HG03521 (cell line): Measurements from ENCODE around the gene ENO2.

Experiments used
- ATAC-seq: cut with Tn5 transposase; IDR thresholded peaks from one replicate; pipeline ENCODE4 v1.9.1; 2021; ENCODE audit warnings: mild to moderate bottlenecking, moderate library complexity; ENCODE audit not compliant: unreplicated experiment

Gene ENO2

DNA sequence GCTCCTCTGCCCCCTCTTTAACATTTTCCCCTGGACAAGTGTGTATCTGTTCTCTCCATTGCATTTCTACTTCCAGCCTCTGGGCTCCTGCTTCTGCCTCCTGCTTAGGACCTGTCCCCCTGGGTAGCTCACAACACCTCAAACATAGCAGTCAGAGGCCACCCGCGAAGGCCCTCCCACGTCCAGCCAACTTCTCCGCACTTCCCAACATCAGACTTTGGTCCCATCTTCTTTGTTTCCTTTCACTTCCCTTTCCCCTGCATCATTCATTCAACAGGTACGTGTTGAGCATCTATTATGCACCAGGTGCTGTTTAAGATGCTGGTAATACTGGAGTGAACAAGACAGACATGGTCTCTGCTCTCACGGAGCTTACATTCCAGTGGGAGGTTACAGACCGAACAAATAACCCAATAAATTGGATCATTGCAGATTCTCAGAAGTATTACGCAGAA lies 32.6 kb downstream of the ENO2 start:
- ATAC-seq = no peak

DNA sequence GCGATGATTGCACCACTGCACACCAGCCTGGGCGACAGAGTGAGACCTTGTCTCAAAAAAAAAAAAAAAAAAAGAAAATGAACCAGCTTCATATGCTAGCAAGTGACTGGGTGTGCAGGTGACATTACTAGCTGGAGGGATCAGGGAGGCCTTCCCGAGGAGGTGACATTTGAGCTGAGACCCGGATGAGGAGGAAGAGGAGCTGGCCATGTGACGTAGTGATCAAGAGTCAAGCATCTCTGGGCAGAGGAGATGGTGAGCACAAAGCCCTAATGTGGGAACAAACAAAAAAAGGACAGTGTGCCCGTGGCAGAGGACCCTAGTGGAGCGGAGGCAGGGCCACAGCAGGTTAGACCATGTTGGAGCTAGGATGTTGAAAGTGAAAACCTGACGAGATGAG lies 33.2 kb downstream of the ENO2 start:
- no peak for ATAC-seq

DNA sequence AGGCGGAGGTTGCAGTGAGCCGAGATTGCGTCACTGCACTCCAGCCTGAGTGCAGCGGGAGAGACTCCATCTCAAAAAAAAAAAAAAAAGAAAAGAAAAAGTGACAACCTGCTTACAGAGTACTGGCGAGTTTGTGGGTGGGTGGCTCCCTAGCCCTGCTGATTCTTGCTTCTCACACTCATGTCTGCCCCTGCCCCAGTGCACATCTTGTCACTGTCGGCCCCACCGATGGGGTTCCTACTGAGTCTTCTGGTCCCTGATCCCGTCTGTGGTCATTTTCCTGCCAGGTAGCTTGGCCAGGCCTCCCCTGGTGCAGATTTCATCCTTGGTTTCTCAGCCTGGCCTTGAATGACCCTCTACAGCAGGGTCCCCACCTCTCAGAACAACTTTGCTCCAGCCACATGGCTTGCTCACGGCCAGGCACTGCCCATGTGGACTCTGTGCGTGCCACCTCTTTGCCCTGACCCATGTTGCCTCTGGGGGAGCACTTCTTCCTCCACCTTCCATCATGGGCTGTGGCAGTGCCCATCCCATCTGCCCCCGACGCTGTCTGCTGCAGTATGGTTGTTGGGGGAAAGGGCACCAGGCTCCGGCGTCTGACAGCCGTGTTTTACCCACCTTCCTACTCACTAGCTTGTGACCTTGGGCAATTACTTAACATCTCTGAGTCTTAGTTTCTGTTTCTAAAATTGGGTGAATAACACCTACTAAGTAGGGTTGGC lies 34.7 kb downstream of the ENO2 start:
- ATAC-seq = no peak

DNA sequence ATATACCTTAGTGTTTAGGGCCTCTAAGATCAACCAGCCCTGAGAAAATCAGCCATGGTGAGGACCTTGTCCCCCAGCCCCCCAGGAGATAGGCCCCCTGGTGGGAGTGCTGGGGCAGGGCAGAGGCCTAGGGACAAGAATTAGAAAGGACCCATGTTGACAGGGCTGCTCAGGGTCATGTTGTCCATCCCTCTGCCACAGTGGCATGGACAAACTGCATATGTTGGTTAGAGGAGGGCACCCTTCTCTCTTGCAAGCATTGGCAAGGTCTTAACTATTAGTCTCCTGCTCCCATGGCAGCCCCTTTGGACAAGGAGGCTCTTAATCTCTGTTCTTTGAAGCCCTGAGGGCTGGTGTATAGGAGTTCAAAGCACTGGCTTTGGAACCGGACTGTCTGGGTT lies 36.0 kb downstream of the ENO2 start:
- no peak for ATAC-seq

DNA sequence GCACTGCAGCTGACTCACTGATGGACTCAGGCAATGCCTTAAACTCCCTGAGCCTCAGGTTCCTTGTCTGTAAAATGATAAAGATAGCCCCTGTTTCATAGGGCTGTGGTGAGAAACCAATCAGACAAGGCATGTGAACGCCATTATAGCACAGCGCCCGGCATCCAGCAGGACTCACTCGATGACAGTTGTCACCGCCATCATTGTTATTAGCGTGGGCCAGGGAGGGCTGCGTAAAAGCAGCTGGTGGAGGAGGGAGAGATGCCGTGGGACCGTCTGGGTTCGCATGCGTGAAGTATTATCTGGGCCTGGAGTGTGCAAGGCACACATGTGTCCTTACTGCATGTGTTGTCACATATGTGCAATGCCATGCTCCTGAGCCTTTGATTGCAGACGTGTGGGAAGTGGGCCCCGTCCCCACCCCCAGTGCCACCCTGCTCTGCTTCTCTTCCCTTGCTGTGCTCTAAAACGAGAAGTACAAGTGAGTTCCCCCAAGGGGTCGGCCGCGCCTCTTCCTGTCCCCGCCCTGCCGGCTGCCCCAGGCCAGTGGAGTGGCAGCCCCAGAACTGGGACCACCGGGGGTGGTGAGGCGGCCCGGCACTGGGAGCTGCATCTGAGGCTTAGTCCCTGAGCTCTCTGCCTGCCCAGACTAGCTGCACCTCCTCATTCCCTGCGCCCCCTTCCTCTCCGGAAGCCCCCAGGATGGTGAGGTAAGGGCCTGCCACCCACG lies 36.6 kb downstream of the ENO2 start, which contains the start of gene PTPN6:
Gene PTPN6, plus strand, starts transcription at position 546 of the 730 bp plus-strand sequence. Its CDS starts 157 bp downstream, at position 703.
- ATAC-seq = no peak

DNA sequence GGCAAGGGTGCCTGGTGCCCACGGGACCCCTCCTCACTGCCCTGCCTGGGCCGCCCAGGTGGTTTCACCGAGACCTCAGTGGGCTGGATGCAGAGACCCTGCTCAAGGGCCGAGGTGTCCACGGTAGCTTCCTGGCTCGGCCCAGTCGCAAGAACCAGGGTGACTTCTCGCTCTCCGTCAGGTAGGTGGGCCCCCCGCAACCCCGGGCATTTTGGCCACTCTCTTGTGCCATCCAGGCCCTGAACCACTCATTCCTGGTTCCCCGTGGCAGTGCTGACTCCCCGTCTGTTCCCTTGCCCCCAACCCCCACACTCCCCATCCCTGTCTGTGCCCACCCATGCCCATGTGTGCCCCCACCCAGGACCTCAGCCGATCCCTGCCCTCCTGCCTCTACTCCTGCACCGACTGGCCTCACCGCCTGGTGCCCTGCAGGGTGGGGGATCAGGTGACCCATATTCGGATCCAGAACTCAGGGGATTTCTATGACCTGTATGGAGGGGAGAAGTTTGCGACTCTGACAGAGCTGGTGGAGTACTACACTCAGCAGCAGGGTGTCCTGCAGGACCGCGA lies 37.3 kb downstream of the ENO2 start:
- ATAC-seq = no peak

DNA sequence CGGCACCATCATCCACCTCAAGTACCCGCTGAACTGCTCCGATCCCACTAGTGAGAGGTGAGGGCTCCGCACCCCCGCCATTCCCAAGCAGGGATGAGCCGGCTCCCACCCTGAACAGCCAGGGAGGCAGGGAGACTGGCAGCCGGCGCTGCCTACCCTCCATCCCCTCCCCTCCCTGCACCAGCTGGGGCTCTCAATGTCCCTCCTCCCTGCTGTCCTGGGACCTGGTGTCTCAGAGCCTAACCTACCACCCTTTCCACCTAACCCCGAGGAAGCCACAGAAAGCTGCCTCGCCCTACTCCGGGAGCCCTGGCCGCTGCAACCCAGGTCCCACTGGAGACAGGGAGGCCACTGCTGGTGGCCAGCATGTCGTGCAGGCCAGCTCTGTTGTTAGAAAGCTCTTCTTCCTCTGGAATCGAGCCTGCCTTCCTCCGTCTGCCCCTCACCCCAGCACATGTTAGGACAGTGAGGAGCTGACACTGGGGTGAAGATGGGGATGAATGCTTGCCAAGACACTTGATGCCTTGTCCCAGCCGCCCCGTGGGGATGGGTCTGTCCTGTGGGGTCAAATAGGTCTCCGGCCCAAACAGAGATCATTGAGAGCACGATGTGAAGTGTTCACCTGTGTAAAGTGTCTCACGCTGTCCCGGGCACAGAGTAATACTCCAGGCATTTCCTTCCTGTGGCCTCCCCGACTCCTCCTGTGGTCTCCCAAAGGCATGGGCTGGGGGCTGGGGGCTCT lies 37.9 kb downstream of the ENO2 start:
- ATAC-seq = no peak

DNA sequence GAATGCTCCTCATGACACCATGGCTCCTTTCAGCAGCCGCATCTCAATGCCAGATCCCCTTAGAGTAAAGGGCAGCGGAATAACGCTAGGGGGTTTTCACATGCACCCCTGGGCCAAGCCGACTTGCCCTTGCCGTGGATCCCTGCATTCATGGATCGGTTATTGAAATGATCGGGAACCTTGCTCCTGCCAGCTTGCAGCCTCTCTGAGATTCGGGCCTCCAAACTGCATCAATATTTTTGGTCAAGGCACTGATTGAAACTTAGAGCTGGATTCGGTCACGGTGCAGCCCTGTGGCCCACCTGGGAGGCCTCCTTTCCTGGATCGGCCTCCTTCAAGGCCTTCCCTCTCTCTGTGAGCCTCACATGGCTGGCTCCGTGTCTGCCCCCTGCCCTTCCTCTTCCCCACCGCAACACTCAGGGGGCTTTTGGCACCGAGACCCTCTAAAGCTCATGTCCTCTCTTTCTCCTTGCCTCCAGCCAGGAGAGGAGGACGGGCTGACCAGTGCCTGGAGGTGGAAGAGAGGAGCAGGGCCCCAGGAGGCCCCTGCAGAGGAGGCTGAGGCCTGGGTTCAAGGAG lies 38.6 kb downstream of the ENO2 start:
- no peak for ATAC-seq

DNA sequence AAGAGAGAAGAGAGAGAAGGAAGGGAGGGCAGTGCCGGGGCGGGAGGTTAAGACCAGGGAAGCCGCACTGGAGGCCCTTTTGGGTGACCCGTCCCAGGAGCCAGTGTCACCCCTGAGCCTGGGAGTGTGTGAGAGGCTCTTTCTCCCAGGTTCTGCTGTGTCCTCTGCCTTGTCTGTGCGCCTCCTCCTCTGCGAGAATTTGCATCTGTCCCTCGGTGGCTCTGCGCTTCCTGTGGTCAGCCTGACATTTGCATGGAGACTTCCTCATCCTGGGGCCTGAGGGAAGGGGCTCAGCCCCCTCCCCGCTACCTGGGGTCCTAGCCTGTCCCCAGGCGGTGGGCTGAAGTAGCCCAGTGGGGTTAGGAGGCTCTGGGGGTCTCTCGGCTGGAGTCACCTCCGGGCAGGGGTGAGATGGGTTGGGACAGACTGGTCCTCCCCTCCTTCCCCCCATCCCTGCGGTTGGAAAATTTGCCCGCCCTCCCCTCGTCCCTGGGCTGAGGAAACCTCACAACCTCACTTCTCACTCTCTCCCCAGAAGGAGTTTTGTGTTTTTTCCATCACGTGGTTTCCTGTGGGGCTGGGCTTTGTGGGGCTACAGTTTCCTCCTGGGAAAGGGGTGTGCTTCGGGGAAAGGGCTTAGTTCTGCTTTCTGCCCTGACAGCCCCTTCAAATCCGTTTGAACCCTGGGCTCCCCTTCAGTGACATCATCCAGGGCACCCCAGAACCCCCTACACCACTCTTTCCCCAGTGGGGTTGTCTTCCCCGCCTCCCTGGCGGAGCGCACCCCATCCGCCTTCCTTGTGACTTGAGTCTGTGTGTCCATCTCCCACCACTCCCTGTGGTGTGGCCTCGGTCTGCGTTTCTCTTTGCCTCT lies 39.3 kb downstream of the ENO2 start:
- ATAC-seq = peak; percentile 46

DNA sequence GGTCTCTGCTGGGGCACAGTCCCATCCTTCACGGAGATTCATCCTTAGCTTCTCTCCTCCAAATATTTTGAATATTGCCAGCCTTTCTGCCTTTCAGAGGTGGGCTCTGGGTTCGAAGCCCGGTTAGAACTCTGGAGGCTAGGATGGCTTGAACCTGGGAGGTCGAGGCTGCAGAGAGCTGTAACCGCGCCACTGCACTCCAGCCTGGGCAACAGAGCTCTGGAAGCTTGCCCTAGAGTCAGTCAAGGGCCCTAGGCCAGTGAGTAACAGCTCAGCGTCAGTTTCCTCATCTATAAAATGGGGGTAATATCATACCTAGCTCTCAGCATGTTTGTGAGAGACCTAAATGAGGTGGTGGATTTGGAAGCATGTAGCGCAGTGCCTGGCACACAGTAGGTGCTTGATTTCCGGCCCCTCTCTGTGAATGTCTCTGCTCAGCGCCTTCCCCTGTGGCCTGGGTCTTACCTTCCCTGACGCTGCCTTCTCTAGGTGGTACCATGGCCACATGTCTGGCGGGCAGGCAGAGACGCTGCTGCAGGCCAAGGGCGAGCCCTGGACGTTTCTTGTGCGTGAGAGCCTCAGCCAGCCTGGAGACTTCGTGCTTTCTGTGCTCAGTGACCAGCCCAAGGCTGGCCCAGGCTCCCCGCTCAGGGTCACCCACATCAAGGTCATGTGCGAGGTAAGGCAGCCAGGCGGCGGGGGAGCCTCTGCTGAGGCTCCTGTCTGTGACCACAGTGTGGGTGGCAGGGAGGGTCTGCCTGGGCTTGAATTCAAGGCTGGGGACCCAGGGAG lies 40.1 kb downstream of the ENO2 start:
- ATAC-seq = no peak

DNA sequence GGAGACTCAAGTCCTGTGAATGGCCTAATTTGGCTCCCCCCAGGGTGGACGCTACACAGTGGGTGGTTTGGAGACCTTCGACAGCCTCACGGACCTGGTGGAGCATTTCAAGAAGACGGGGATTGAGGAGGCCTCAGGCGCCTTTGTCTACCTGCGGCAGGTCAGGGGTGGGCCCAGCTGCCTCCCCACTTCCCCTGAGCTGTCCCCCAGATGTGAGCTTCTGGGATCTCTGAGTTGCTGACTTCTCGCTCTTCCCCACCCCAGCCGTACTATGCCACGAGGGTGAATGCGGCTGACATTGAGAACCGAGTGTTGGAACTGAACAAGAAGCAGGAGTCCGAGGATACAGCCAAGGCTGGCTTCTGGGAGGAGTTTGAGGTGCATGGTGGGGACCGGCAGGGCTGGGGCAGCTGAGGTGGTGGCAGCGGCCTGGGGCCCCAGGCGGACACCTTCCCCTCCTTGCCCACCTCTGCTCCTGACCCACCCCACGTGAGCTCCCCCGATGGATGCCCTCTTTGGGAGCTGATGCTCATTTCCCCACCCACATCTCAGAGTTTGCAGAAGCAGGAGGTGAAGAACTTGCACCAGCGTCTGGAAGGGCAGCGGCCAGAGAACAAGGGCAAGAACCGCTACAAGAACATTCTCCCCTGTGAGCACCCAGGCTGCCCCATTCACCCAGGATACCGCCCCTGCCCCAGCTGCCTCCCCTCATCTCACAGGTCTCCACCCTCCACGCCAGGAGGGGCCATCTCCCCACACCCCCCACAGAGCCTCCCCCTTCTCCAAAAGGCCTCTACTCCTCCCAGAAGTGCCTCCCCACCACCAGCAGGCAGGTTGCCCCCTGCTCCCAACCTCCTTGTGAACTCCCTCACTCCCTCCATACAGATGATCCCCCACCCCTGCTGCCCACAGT lies 41.0 kb downstream of the ENO2 start:
- no peak for ATAC-seq

DNA sequence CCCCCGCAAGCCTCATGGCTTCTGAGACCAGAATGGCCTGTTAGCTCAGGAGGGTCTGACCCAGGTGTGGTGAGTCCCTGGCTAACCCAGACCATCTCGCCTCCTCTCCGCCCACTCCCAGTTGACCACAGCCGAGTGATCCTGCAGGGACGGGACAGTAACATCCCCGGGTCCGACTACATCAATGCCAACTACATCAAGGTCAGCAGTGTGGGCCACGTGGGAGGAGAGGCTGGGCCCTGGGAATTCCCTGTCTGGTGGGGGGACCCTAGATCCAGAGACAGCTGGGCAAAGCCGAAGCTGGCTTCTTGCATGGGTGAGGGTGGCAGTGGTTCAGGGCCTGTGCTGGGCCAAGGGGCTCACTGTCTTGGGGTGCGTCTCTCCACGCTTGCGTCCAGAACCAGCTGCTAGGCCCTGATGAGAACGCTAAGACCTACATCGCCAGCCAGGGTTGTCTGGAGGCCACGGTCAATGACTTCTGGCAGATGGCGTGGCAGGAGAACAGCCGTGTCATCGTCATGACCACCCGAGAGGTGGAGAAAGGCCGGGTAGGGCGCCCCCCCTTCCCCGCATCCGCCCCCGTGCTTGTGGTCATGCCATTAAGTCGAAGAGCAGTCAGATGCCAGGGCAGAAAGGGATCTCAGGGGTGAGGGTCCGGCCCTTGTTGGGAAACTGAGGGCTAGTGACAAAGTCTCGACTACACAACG lies 41.8 kb downstream of the ENO2 start:
- ATAC-seq = no peak

DNA sequence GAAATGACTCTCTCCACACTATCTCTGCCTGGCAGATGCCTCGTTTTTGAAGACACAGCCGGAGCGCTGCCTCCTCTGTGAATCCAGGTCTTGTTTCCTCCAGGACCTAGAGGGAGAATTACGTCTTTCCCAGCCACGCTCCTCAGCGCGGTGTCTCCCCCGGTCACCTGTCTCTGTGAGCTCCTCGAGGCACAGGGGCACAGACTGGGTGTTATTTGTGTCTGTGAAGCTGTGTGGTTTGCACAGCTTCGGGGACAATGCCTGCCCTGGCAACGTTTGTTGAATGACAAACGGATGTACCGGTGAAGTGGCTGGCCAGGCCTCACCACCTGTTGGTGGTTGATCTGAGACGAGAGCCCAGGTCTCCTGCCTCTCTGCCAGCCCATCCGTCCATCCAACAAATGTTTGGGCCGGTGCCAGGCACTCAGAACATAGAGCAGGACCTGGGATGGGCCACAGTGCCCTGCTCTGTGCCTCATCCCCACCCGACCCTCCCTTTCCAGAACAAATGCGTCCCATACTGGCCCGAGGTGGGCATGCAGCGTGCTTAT lies 42.8 kb downstream of the ENO2 start:
- no peak for ATAC-seq

DNA sequence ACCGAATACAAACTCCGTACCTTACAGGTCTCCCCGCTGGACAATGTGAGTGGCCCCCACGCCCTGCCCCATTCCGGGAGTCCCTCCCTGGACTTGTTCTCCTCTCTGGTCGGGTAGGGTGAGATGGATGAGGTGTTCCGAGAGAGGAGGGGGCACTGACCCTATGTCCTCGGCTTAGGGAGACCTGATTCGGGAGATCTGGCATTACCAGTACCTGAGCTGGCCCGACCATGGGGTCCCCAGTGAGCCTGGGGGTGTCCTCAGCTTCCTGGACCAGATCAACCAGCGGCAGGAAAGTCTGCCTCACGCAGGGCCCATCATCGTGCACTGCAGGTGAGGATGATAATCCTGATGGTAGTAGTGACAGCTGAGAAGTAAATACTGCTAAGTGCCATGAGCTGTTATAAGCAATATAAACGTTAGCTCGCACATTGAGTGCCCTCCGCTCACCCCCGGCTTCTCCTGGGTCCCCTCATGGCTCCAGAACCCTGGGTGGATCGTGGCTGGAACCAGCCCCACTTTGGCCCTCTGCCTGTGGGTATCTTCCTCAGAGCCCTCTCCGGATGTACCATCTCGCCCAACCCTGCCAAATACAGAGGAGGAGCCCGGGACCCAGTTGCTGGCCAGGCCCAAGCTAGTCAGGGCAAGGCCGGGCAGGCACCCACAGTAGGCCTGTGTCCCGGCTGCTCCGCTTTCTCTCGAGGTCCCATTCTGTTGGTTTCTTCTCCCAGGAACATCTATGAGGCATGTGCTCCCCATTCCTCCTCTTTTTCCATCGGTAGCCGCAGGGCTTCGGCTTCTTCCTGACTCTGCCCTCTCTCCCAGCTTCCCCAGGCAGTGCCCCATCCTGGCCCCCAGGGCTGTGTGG lies 43.6 kb downstream of the ENO2 start:
- ATAC-seq = no peak

DNA sequence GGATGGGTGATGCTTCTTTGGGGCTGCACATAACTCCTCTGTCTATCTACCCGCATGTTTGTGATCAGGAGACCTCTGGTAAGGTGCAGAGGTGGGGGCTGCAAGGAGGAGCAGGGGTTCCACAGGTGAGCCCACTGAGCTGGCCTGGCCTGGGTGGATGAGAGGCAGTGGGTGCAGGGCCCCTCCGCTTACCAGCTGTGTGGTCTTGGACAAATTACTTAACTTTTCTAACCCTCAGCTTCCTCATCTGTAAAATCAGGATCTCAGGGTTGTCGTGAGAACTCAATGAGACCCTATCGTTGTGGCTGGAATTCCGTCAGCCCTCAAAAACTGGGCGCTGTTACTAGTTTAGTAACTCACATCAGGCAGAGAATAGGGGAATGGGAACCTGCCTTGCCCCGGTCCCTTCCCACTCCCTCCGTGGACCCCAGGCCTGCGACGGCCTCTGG lies 44.3 kb downstream of the ENO2 start:
- ATAC-seq = no peak
